CD4-positive, alpha-beta T cell treated with Interleukin-17A for 1 hour (primary cell): ENCODE measurements around the gene KRTAP12-3.

ENCODE experiments used
- DNase-seq: peaks from one replicate; pipeline ENCODE4 v3.0.0-alpha.2; 2020

Gene KRTAP12-3

GRCh38 chr21:44703731-44704635, 46.3 kb downstream of the KRTAP12-3 start:
- no peak for DNase-seq

GRCh38 chr21:44704636-44705001, 46.9 kb downstream of the KRTAP12-3 start:
- DNase-seq, result no peak

GRCh38 chr21:44706026-44706705, 48.4 kb downstream of the KRTAP12-3 start:
- no peak for DNase-seq

- no peak for DNase-seq
Observed at GRCh38 chr21:44706706-44707581, 49.2 kb downstream of the KRTAP12-3 start.
